ENCODE data around the gene NF2.
A peak's percentile ranks its signal among the peaks of the same experiment; 100 is the strongest.
"Not testable (repeated sequence)": the region's sequence is repeated elsewhere in the genome, so short reads cannot be mapped to it uniquely, and the experiment has no call there.

Gene NF2

DNA sequence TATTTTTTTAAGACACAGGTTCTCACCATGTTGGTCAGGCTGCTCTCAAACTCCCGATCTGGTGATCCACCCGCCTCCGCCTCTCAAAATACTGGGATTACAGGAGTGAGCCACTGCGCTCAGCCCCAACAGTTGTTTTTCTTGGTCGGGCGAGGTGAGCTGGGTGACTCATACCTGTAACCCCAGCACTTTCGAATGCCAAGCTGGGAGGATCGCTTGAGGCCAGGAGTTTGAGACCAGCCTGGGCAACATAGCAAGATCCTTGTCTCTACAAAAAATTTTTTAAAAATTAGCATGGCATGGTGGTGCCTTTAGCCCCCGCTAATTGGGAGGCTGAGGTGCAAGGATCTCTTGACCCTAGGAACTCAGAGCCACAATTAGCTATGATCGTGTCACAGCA lies 7.0 kb upstream of the NF2 start:
- DNase-seq (ENCODE audit: low spot score) = no peak

DNA sequence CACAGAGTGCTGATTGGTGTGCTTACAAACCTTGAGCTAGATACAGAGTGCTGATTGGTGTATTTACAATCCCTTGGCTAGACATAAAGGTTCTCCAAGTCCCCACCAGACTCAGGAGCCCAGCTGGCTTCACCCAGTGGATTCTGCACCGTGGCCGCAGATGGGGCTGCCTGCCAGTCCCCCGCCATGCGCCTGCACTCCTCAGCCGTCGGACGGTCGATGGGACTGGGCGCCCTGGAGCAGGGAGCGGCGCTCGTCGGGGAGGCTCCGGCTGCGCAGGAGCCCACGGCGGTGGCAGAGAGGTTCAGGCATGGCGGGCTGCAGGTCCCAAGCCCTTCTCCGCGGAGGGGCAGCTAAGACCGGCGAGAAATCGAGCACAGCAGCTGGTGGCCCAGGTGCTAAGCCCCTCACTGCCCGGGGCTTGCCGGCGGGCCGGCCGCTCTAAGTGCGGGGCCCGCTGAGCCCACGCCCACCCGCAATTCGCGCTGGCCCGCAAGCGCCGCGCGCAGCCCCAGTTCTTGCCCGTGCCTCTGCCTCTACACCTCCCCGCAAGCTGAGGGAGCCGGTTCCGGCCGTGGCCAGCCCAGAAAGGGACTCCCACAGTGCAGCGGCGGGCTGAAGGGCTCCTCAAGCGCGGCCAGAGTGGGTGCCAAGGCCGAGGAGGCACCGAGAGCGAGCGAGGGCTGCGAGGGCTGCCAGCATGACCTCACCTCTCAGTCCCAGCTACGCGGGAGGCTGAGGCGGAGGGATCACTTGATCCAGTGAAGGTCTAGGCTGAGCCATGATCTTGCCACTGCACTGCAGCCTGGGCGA lies 5.4 kb upstream of the NF2 start:
- DNase-seq (ENCODE audit: low spot score) = not testable (repeated sequence)

DNA sequence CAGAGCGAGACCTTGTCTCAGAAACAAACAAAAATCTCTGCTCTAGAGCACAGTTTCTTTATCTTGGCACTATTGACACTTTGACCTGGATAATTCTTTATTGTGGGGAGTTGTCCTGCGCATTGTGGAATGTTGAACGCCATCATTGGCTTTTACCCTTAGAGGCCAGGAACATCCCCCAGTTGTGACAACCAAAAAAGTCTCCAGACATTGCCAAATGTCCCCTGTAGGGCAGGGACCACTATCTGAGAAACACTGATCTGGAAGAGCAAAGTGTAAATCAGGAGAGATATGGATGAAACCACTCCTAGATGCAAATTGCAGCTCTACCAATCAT lies 4.8 kb upstream of the NF2 start:
- no peak for DNase-seq (ENCODE audit: low spot score)

DNA sequence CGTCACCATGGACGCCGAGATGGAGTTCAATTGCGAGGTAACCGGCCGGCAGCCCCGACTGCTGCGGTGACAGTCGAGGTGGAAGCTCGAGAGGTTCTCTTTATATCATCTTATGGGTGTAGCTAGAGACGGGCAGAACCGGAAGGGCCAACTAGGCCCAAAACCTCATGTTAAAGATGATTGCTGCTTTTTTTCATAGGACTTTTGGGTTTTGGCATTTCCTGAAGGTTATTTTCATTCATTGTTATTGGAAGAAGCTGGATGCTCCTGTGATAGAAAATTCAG lies 585 bp downstream of the NF2 start:
- DNase-seq (ENCODE audit: low spot score) = no peak

DNA sequence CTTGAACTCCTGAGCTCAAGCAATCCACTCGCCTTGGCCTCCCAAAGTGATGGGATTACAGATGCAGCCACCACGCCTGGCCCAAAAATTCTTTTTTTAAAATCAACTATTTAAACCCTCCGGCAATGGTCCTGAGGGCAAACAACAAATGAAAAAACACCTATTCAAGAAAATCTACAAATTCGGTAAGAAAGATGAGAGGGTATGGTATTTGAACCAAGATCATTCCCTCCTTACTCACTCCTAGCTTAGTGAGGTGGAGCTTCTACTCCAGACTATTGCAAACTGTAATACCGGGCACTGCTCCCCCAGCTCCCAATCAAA lies 2.1 kb downstream of the NF2 start:
- no peak for DNase-seq (ENCODE audit: low spot score)

GRCh38 chr22:29606320-29606719 lies 2.9 kb downstream of the NF2 start:
- DNase-seq (ENCODE audit: low spot score) = no peak

GRCh38 chr22:29607426-29607825 lies 4.0 kb downstream of the NF2 start:
- DNase-seq (ENCODE audit: low spot score) = no peak

DNA sequence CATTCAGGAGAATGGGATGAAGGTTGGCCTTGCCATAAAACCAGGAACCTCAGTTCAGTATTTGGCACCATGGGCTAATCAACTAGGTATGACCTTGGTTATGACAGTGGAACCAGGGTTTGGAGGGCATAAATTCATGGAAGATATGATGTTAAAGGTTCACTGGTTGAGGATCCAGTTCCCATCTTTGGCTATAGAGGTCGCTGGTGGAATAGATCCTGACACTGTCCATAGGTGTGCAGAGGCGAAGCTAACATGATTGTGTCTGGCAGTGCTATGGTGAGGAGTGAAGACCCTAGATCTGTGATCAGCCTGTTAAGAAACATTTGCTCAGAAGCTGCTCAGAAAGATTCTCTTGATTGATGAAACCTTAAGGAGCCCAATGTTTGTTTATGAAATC lies 5.7 kb downstream of the NF2 start:
- no peak for DNase-seq (ENCODE audit: low spot score)

DNA sequence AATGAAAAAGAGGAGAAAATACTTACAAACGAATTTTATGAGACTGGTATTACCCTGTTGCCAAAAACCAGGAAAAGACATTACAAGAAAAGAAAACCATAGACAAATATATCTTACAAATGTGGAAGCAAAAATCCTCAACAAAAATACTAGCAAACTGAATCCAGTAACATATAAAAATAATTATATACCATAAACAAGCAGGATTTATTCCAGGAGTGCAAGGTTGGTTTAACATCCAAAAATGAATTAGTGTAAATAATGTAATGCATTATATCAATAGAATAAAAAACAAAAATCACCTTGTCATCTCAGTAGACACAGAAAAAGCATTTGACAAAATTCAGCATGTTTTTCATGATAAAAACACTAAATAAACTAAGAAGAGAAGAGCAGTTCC lies 7.3 kb downstream of the NF2 start:
- DNase-seq (ENCODE audit: low spot score) = no peak

GRCh38 chr22:29615705-29616327 lies 12.4 kb downstream of the NF2 start:
- no peak for DNase-seq (ENCODE audit: low spot score)

DNA sequence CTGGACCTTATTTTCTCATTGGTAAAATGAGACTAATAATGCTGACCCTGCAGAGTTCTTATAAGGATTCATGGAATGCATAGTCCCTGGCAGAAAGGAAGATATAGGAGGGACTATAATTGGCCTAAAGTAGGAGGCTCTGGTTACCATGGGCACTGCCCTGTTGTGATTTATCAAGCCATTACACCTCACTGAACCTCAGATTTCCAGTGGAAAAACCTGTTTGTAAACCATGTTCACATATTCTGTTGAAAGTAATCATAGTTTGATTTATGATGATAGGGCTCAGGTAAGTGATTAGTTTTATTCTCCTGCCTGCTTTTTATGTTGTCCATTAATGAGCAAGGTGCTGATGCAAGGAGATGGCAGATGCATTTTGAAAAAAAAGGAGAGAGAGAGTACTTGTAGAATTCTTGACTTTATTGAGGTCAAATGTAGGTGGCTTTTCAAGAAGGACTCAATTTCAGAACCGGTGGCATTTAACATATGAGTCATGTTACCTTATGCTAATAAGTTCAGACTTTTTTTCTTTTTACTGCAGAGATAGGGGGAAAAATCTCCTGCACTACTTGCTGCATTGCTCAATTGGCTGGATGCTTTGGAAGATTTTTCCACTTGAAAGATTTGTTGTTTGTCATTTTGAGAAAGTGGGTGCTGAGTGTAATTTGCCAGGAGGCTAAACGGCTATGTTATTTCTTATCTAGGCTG lies 14.6 kb downstream of the NF2 start:
- no peak for DNase-seq (ENCODE audit: low spot score)

- peak; percentile 88 for DNase-seq (ENCODE audit: low spot score)
Observed at GRCh38 chr22:29621761-29622526, 18.5 kb downstream of the NF2 start.

- DNase-seq (ENCODE audit: low spot score) = no peak
Observed at GRCh38 chr22:29623059-29623458, 19.6 kb downstream of the NF2 start.

DNA sequence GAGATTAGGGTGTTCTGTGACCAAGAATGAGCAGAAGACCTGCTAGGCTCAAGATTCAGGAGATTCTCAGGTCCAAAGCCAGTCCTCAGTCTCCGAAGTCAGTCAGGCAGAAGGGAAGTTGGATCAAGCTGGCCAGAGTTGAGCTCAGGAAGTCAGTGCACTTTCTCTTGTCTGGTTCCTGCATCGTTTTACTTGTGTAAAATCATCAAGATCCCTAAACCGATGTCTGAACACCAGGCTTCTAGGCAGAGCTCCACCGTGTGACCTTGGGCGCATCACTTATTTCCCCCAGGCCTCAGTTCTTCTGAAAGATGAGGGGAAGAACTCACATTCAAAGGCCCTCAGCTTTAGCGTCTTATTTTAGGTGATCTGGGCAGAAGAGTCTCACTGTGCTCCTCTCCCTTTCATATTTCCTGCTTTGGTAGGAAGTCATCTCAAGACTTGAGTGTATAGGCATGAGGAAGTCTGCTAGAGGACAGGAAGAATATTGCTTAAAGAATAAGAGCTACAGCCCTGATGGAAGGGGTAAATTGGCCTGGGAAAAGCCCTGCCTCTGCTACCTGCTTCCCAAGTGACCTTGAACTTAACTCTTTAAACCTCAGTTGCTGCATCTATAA lies 20.2 kb downstream of the NF2 start:
- DNase-seq (ENCODE audit: low spot score) = no peak

DNA sequence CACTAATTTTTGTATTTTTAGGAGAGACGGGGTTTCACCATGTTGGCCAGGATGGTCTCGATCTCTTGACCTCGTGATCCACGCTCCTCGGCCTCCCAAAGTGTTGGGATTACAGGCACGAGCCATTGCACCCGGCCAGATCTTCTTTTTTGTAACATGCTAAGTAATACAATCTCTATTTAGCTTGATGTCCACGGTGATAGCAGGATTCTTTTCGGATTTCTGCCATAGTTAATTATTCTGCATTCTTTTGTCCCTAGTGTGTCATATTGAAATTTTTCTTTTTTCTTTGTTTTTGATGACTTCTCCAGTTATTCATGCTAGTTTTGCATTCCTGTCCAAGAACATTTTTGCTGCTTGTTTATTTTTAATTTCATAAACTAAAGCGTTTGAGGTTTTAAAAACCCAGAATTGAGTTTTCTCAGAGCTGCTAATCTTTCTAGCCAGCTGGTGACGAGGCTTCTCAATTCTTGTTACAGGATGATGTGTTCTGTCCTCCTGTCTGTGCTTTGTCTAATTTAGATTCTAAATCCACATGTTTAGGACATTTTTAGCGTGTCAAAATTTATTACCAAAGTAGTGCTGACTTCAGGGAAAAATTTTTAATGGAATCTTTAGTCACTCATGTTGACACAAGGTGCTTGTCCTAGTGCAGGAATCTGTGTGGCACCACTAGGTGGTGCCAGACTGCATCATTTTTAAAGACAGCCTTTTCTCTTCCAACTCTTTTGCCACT lies 21.8 kb downstream of the NF2 start:
- DNase-seq (ENCODE audit: low spot score) = peak; percentile 67

- DNase-seq (ENCODE audit: low spot score) = no peak
Observed at GRCh38 chr22:29626497-29627195, 23.2 kb downstream of the NF2 start.

- DNase-seq (ENCODE audit: low spot score) = no peak
Observed at GRCh38 chr22:29627196-29627535, 23.7 kb downstream of the NF2 start.

GRCh38 chr22:29628996-29629902 lies 25.8 kb downstream of the NF2 start:
- DNase-seq (ENCODE audit: low spot score) = no peak

DNA sequence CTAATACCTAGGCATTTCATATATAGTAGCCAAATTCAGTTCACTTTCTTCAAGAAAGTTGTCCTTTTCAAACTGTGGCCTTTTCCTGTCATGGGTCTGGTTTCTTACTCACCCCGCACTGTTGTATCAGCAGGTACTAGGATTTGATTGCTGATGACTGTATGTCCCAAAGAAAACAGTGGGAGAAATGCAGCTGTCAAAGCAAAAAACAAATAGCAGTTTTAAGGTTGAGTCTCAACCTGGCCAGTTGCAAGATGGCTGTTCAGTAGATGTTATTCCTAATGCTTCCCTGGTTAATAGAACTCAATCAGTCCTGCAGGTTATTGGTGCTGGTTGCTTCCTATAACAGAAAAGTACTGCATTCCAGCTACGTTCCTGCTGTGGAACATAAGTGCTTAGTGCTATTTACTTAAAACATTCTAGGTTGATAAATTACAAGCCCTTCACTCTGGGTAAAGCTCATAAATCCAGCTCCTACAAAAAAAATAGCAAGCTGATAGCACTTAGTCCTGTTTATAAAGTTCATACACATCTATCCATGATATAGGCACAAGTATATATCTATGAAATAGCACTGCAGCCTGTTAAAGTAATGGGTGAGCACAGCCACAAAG lies 26.6 kb downstream of the NF2 start:
- DNase-seq (ENCODE audit: low spot score) = no peak

GRCh38 chr22:29630987-29631386 lies 27.6 kb downstream of the NF2 start:
- no peak for DNase-seq (ENCODE audit: low spot score)

Measured in LoVo (cell line).